Retinal pigment epithelial cell (primary cell): ENCODE results near the gene GCSAML.

ENCODE experiments used
- DNase-seq: peaks from one replicate; pipeline ENCODE4 v3.0.0-alpha.2; 2010; ENCODE audit warnings: low read depth
- H3K4me3 ChIP-seq: 2 replicates; pipeline ENCODE4 v1.5.1; 2011; ENCODE audit warnings: mild to moderate bottlenecking, low read length, control low read depth, moderate library complexity
- TF ChIP-seq, protein P1 (sequence below): conservative IDR thresholded peaks from 2 replicates; pipeline ENCODE4 v1.5.1; 2011; ENCODE audit warnings: low read depth, low read length, control low read depth, inconsistent platforms

The GCSAML gene

DNA sequence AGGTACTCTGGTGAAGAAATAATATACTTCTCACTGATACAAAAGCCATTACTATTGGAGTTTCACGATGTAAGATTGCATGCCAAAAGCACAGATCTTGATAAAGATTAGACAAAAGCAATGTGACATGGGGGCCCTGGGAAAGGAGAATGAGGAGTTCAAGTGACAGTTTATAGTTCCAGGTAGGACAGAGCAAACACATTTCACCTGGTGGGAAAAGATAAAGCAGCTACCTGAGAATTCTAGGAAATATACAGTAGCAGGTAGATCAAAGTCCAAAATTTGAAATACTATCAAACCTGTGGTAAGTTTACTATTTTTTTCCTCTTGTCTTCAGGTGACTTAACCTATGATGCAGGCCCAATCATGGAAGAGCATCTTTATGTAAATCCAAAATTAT is 64.5 kb downstream of the GCSAML start:
- DNase-seq: no peak
- TF ChIP-seq, protein P1, sequence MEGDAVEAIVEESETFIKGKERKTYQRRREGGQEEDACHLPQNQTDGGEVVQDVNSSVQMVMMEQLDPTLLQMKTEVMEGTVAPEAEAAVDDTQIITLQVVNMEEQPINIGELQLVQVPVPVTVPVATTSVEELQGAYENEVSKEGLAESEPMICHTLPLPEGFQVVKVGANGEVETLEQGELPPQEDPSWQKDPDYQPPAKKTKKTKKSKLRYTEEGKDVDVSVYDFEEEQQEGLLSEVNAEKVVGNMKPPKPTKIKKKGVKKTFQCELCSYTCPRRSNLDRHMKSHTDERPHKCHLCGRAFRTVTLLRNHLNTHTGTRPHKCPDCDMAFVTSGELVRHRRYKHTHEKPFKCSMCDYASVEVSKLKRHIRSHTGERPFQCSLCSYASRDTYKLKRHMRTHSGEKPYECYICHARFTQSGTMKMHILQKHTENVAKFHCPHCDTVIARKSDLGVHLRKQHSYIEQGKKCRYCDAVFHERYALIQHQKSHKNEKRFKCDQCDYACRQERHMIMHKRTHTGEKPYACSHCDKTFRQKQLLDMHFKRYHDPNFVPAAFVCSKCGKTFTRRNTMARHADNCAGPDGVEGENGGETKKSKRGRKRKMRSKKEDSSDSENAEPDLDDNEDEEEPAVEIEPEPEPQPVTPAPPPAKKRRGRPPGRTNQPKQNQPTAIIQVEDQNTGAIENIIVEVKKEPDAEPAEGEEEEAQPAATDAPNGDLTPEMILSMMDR: no peak

GRCh38 chr1:247614625-247615024 is 65.7 kb downstream of the GCSAML start:
- TF ChIP-seq, protein P1: no peak
- H3K4me3 ChIP-seq: no peak overlapping the region
- no peak for DNase-seq

More for the DNA sequence above, 64.5 kb downstream of the GCSAML start:
- H3K4me3 ChIP-seq: no peak overlapping the region
